T-helper 2 cell treated with Interferon-gamma antibody and Interleukin-4, amounts not matched to agents 100 ng/mL and 5 ng/mL, for 36 hours (primary cell): Measurements from ENCODE around the gene MED17. TPM values are rescaled to one million over a fixed set of nuclear protein-coding genes. Genes with fewer than 3 reads are reported as not detected.

Experiments used
- intact Hi-C: fragments of 100-400 bp; cut with micrococcal nuclease; formaldehyde crosslinking; loops from one replicate; pipeline ENCODE4 v1.15.1; 2023
- total RNA-seq: library from RNA; stranded (reverse); gene quantifications from 2 replicates; pipeline ENCODE4 v1.2.3, GENCODE V29; 2022

Gene MED17
- 44.6 and 48.7 TPM in 2 replicates for total RNA-seq

DNA sequence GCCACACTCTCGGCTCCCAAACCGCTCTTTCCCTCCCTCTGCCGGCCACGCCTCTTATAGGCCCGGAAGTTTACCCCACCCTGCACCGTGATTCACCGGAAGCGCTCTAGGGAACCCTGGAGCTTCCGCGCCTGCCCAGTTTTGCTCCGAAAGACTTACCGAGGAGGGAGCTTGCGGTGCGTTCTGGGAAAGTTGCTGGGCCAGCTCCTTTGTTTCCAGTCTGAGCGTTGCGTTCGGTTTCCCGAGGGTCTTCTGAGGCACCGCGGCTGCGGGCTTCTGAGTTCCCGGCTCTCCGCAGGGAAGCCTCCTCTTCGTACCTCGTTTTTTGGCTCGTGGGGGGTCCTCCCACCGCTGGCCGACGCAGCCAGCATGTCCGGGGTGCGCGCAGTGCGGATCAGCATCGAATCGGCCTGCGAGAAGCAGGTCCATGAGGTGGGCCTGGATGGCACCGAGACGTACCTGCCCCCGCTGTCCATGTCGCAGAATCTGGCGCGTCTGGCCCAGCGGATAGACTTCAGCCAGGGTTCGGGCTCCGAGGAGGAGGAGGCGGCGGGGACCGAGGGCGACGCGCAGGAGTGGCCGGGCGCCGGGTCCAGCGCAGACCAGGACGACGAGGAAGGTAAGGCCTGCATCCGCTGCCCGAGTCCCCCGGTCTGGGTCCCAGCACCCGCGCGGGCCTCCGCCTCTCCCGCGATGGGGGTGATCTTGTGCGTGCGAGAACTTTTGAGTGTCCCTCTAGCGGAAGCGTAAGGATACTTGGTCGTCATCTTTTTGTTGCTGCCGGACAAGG lies at the start of gene MED17:
MED17 (plus strand) TSS at position 138 of the 790 bp plus-strand sequence; CDS start at position 370, 232 bp downstream.
- intact Hi-C loops: loop anchor here (1.0 to 5.0 kb wide), 7 partner anchors 43 to 710 kb away; partner anchors contain the start of genes C11orf54, CEP295, PANX1 and SLC36A4

GRCh38 chr11:93734427-93735222 lies 49.5 kb upstream of the MED17 start:
- intact Hi-C loops: loop anchor here (5.0 kb wide), 1 partner anchor 37 kb away; no protein-coding TSS in a partner anchor

- intact Hi-C loops: loop anchor here (5.0 kb wide), 1 partner anchor 38 kb away; no protein-coding TSS in a partner anchor
Observed at GRCh38 chr11:93735627-93736026, 48.5 kb upstream of the MED17 start.

DNA sequence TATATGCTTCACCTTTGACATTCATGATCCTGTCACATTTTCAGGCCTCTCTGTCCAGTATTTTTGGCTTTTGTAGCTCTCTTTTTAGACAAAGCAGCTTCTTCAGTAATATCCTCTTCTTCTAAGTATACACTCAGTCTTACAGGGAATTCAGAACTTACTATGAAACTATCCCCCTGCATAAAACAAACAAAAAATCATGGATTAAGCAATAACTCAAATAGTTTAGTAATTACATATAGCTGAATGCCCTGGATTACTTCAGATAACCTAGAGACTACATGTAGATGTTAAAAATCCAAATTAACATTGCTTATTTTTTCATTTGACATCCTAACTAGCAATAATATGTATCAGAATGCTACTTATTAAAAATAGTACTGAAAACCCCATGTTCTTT lies 48.0 kb upstream of the MED17 start:
- intact Hi-C loops: loop anchor here (5.0 kb wide), 1 partner anchor 39 kb away; no protein-coding TSS in a partner anchor

DNA sequence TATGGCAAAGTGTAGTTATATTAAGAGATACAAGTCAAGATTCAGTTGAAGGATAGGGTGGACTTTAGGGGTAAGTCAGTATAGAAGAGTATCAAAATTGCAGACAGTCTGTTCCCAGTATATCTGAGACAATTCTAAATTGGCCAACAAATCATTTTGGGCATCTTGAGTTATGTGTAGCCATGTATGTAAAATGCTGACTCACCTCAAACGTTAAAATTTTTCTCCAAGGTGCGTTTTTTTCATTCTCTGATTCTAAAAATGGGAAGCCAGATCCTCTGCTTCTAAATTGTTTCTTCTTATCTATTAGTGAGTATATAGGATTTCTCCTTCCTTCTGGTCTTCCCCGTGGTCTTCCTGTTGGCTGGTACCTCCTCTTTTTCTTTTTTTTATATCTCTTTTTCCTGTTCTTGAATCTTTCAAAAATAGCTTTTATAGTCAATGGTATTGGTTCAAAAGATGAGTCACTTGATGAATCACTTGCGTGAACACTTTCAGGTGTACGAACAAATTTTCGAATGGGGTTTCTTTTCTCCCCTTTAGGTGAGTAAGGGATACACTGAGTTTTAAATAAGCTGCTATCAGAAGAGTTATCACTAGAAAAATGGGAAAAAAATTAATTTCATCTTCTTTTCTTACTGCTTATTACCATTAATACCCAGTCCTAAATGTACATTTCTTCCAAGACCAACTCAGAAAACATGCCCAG lies 46.0 kb upstream of the MED17 start:
- intact Hi-C loops: loop anchor here (5.0 kb wide), 1 partner anchor 41 kb away; no protein-coding TSS in a partner anchor

DNA sequence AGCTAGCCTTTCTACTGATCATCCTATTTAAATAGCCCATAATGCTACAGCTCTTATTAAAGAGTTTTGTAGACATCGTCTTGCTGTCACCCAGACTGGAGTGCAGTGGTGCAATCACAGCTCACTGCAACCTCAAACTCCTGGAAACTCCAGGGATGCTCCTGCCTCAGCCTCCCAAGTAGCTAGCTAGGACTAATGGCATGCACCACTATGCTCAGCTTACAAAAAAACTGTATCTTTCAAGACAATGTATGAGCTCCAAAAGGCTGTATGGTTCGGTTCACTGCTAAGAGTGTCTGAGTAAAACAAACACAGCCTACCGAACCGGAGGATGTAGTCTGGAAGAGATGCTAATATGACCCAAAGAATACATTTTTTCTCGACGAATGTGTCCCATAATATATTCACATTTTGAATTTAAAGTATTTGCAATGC lies 45.4 kb upstream of the MED17 start:
- intact Hi-C loops: loop anchor here (5.0 kb wide), 1 partner anchor 41 kb away; no protein-coding TSS in a partner anchor

- intact Hi-C loops: loop anchor here (5.0 to 10.0 kb wide), 3 partner anchors 802 to 1492 kb away; partner anchors contain the start of genes ENDOD1, FUT4 and SESN3
Observed at GRCh38 chr11:93740031-93740729, 43.9 kb upstream of the MED17 start.

GRCh38 chr11:93740730-93741093 lies 43.4 kb upstream of the MED17 start:
- intact Hi-C loops: loop anchor here (1.0 to 10.0 kb wide), 9 partner anchors 44 to 1492 kb away; partner anchors contain the start of genes ANKRD49, CEP295, ENDOD1 and FUT4

DNA sequence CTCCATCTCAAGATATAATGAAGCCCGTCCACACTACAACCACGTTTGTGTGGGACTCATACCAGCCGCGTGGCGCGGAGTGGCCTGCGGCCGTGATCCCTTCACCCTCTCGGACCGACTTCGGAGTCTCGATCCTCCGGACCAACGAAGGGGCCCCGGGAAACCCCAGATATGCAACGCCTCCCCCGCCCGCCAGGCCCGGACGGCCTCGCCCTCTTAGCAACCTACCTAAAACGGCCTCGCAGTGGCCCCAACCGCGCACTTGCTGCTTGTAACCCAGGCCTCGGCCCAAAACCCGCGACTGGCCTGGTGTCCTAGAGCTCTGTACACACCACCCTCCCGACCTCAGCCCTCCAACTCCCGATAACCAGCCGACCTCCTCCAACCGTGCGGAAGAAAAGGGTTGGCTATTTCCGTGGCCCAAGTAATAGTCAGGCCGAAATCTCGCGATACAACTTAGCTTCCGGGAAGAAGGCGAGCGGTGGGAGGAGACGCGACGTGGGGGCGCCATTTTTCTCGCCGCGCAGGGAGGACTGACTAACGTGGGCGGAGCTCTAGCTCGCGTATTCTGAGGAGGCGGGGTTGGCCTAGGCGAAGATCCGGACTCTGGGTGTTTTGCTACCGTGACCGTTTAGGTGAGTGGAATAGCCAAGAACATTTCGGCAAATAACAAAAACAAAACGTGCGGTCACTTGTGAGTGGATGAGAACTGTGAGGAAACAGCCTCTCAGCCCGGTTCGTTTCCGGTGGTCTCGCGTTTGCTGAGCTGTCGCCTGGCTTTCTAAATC lies 42.8 kb upstream of the MED17 start, which contains the start of the genes C11orf54 and TAF1D:
C11orf54 (plus strand) TSS at position 579 of the 788 bp plus-strand sequence. CDS start 5,722 bp downstream, outside the sequence.
TAF1D (minus strand) TSS at position 402 of the 788 bp plus-strand sequence. CDS start 2,191 bp downstream, outside the sequence.
- intact Hi-C loops: loop anchor here (1.0 to 10.0 kb wide), 9 partner anchors 43 to 1491 kb away; partner anchors contain the start of genes ANKRD49, CEP295, ENDOD1 and FUT4

GRCh38 chr11:93741882-93742226 lies 42.2 kb upstream of the MED17 start:
- intact Hi-C loops: loop anchor here (1.0 to 10.0 kb wide), 9 partner anchors 42 to 1490 kb away; partner anchors contain the start of genes ANKRD49, CEP295, ENDOD1 and FUT4

- intact Hi-C loops: loop anchor here (5.0 to 10.0 kb wide), 3 partner anchors 799 to 1489 kb away; partner anchors contain the start of genes ENDOD1, FUT4 and SESN3
Observed at GRCh38 chr11:93743291-93743690, 40.8 kb upstream of the MED17 start.

DNA sequence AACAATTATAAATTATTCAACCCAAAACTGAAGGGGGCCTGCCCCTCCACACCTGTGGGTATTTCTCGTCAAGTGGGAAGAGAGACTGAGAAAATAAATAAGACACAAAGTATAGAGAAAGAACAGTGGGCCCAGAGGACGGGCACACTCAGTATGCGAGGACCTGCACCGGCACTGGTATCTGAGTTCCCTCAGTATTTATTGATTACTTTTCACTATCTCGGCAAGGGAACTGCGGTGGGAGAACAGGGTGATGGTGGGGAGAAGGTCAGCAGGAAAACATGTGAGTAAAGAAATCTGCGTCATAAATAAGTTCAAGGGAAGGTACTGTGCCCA lies 39.4 kb upstream of the MED17 start:
- intact Hi-C loops: loop anchor here (5.0 to 10.0 kb wide), 3 partner anchors 798 to 1488 kb away; partner anchors contain the start of genes ENDOD1, FUT4 and SESN3

GRCh38 chr11:93745005-93745755 lies 38.9 kb upstream of the MED17 start:
- intact Hi-C loops: loop anchor here (10.0 kb wide), 1 partner anchor 1340 kb away; the partner anchor contains the start of gene ENDOD1

- intact Hi-C loops: loop anchor here (10.0 kb wide), 1 partner anchor 1339 kb away; the partner anchor contains the start of gene ENDOD1
Observed at GRCh38 chr11:93746101-93746500, 38.0 kb upstream of the MED17 start.

- intact Hi-C loops: loop anchor here (10.0 kb wide), 1 partner anchor 1338 kb away; the partner anchor contains the start of gene ENDOD1
Observed at GRCh38 chr11:93747122-93747521, 37.0 kb upstream of the MED17 start.

DNA sequence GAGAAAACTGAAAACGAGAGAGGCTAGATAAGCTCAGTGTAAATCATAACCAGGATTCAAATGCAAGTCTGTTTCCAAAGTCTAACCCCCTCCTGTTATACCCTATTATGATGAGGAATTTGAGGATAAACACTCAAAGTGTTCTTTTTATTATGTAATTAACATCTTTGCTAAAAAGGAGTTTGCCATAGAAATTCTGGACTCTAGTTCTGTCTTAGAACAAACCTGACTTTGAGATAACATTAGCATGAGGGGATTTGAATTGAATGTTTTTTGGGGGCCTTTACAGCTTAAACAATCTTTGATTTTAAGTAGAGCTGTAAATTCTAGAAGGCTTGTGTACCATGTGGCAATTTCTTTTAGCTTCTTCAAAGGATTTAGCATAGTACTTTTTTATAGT lies 33.1 kb upstream of the MED17 start:
- intact Hi-C loops: no loop called here

- intact Hi-C loops: no loop called here
Observed at GRCh38 chr11:93753241-93753640, 30.8 kb upstream of the MED17 start.

GRCh38 chr11:93756748-93757147 lies 27.3 kb upstream of the MED17 start:
- intact Hi-C loops: no loop called here
